Osteoblast (primary cell): ENCODE measurements around the gene FAF1. TPM values are rescaled to one million over a fixed set of nuclear protein-coding genes. Genes with fewer than 3 reads are reported as not detected.

Source experiments
- DNase-seq: peaks from one replicate; pipeline ENCODE4 v3.0.0; 2011; ENCODE audit warnings: low spot score, mixed read lengths; ENCODE audit not compliant: insufficient read length; ENCODE audit errors: missing footprints
- H2AFZ ChIP-seq: 2 replicates; pipeline ENCODE4 v1.6.0; 2011; ENCODE audit warnings: mild to moderate bottlenecking, low read length
- H3K27ac ChIP-seq: 2 replicates; pipeline ENCODE4 v1.5.1; 2011; ENCODE audit warnings: mild to moderate bottlenecking, low read depth, low read length, moderate library complexity
- H3K27me3 ChIP-seq: 2 replicates; pipeline ENCODE4 v1.6.0; 2012; ENCODE audit warnings: mild to moderate bottlenecking, control low read depth, inconsistent platforms, low read length, moderate library complexity; ENCODE audit not compliant: insufficient read depth
- H3K36me3 ChIP-seq: 2 replicates; pipeline ENCODE4 v1.5.1; 2011; ENCODE audit warnings: mild to moderate bottlenecking, low read length, control low read depth, moderate library complexity; ENCODE audit not compliant: insufficient read depth
- H3K4me1 ChIP-seq: 2 replicates; pipeline ENCODE4 v1.5.1; 2011; ENCODE audit warnings: mild to moderate bottlenecking, low read length, control low read depth, moderate library complexity; ENCODE audit not compliant: insufficient read depth
- H3K4me2 ChIP-seq: 2 replicates; pipeline ENCODE4 v1.6.0; 2011; ENCODE audit warnings: mild to moderate bottlenecking, low read length; ENCODE audit not compliant: insufficient read depth
- H3K4me3 ChIP-seq: fragments of 200-600 bp; sonication (generic); 3 replicates; pipeline ENCODE4 v1.5.1; 2012; ENCODE audit warnings: mild to moderate bottlenecking, low read length, inconsistent platforms; ENCODE audit not compliant: insufficient read depth
- H3K79me2 ChIP-seq: 2 replicates; pipeline ENCODE4 v1.6.0; 2012; ENCODE audit warnings: mild to moderate bottlenecking, low read length, control low read depth, inconsistent platforms; ENCODE audit not compliant: insufficient read depth
- H3K9me3 ChIP-seq: 2 replicates; pipeline ENCODE4 v1.5.1; 2011; ENCODE audit warnings: low read depth, low read length, control low read depth
- H4K20me1 ChIP-seq: 2 replicates; pipeline ENCODE4 v1.6.0; 2012; ENCODE audit warnings: mild to moderate bottlenecking, low read length, control low read depth; ENCODE audit not compliant: insufficient read depth
- total RNA-seq: library from RNA; depleted of rRNA; stranded (reverse); fragments of >200 nt; gene quantifications from 2 replicates; pipeline ENCODE4 v1.2.3, GENCODE V29; 2012
- TF ChIP-seq, protein P1 (sequence below): IDR thresholded peaks from 2 replicates; pipeline ENCODE4 v1.5.1; 2011; ENCODE audit warnings: mild to moderate bottlenecking, low read depth, low read length, moderate library complexity; ENCODE audit errors: extremely low read depth

Gene FAF1
- total RNA-seq, 1 donor = 40.5 TPM

DNA sequence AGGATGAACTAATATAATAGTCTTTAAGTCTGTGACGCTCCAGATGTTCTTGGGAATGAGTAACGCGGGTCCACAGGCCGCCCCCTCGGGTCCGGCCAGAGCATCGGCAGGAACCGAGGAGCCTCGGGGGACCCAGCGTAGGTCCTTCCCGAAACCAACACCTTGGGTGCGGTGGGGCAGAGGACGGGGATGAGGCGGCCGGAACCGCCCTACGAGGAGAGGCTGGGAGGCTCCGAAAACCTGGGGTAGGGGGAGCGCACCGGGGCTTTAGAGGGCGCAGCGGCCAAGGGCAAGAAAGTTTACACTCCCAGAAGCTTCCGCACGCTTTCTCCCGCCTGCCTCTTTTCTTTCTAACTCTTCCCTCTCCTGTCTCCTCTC lies 543.9 kb downstream of the FAF1 start:
- Histone ChIP-seq H3K36me3 (no peaks in the 10 kb centered on the region), H3K4me1 (no peaks in the 10 kb centered on the region), H2AFZ (no peak overlapping the region), H3K9me3 (no peaks in the 10 kb centered on the region), H3K4me3 (no peak overlapping the region), H3K4me2 (peak overlapping the region; percentile 9), H3K27me3 (peaks cover 85% of the 10 kb centered on the region), H3K27ac (no peak overlapping the region), H4K20me1 (no peaks in the 10 kb centered on the region), H3K79me2 (no peaks in the 10 kb centered on the region)
- DNase-seq = peak; percentile 61
- TF ChIP-seq, protein P1, sequence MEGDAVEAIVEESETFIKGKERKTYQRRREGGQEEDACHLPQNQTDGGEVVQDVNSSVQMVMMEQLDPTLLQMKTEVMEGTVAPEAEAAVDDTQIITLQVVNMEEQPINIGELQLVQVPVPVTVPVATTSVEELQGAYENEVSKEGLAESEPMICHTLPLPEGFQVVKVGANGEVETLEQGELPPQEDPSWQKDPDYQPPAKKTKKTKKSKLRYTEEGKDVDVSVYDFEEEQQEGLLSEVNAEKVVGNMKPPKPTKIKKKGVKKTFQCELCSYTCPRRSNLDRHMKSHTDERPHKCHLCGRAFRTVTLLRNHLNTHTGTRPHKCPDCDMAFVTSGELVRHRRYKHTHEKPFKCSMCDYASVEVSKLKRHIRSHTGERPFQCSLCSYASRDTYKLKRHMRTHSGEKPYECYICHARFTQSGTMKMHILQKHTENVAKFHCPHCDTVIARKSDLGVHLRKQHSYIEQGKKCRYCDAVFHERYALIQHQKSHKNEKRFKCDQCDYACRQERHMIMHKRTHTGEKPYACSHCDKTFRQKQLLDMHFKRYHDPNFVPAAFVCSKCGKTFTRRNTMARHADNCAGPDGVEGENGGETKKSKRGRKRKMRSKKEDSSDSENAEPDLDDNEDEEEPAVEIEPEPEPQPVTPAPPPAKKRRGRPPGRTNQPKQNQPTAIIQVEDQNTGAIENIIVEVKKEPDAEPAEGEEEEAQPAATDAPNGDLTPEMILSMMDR = no peak

DNA sequence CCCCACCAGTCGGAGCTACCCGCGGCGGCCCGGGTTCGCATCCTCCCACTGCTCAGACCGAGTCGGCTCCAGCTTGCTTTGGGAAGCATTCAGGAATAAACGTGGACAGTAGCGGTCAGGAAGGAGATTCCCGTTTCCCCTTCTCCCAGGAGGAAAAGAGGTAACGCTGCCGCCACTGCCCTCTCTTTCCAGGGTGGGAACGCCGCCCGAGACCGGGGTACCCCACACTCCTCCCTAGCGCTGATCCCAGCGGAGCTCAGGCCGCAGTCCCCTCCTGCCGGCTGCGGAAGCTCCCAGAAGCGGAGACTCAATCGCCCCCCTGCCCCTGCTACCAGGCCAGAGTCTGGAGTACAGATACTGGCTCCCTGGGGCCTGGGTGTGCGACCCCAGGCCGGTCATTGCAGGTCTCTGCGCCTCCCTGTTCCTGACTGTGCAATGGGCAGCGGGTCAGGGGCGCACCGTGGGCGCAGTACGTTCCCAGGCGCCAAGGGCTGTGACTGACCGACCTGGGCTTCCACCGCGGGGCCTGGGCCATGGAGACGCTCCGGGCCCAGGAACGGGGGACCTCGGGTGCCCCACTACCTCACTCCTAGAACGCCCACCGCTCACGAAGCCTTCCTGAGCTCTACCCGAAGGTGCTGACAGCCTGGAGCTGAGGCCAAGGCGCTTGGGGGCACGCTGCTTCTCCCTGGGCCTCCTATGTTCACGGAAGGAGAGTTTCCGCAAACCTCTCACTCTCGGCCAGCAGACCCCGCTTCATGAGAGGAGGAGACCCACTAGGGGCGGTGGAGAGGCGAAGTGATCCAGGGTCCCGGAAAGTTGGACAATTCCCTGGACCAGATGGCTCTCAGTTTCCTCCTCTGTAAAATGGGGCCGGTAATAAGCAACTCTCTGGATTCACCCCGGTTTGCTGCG lies 544.6 kb downstream of the FAF1 start:
- H3K9me3 ChIP-seq = no peaks in the 10 kb centered on the region
- peaks cover 78% of the 10 kb centered on the region for H3K27me3 ChIP-seq
- no peak overlapping the region for H2AFZ ChIP-seq
- TF ChIP-seq, protein P1 = no peak
- no peaks in the 10 kb centered on the region for H3K36me3 ChIP-seq
- no peaks in the 10 kb centered on the region for H4K20me1 ChIP-seq
- H3K27ac ChIP-seq = no peak overlapping the region
- DNase-seq = peak; percentile 77
- no peak overlapping the region for H3K4me2 ChIP-seq
- no peaks in the 10 kb centered on the region for H3K4me1 ChIP-seq
- no peaks in the 10 kb centered on the region for H3K79me2 ChIP-seq
- no peak overlapping the region for H3K4me3 ChIP-seq

DNA sequence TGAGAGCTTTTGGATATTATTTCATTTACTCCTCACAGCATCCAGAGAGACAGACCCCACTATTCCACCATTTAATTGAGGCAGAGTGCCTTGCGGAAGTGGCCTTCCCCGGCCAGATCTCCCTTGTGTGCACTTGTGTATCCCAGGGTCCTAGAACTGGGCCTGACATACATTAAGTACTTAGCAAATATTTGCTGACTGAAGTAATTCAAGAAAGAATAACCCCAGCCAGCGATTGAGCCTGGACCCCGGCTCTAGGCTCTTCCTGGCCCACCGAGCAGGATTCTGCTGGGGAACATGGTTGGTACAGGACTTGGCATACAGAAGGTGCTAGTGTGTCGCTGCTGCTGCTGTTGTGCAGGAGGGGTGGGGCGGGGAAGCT lies 545.2 kb downstream of the FAF1 start:
- Histone ChIP-seq H3K79me2 (no peaks in the 10 kb centered on the region), H3K4me1 (no peaks in the 10 kb centered on the region), H2AFZ (no peak overlapping the region), H3K36me3 (no peaks in the 10 kb centered on the region), H3K27ac (no peak overlapping the region), H3K4me2 (no peak overlapping the region), H3K27me3 (peaks cover 72% of the 10 kb centered on the region), H3K9me3 (no peaks in the 10 kb centered on the region), H4K20me1 (no peaks in the 10 kb centered on the region), H3K4me3 (no peak overlapping the region)
- TF ChIP-seq, protein P1 = no peak
- peak; percentile 43 for DNase-seq

DNA sequence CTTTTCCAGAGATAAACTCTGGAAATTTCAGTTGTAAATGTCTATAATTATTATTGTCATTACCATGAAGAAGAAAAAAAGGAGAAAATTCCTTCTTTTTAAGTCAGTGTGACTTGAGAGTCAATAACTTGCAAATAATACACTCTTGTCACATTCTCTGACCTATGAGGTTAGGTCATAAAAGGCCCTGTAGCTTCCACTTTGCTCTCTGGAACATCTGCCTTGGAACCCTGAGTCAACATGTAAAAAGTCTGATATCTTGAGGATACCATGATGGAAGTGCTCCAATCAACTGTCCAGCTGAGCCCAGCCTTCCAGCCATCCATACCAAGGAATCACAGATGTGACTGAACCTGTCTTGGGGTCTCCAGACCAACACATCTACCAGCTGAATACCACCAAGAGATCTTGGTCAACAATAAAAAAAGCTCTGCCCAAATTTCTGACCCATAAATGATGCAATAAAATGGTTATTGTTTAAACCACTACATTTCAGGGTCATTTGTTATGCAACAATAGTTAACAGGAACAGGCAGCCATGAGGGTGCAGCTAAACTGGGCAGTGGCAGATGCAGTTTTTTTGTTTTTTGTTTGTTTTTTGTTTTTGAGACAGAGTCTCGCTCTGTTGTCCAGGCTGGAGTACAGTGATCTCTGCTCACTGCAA lies 547.1 kb downstream of the FAF1 start:
- no peaks in the 10 kb centered on the region for H3K79me2 ChIP-seq
- H3K9me3 ChIP-seq = no peaks in the 10 kb centered on the region
- peaks cover 54% of the 10 kb centered on the region for H3K27me3 ChIP-seq
- H3K4me3 ChIP-seq = no peak overlapping the region
- H3K27ac ChIP-seq = no peak overlapping the region
- TF ChIP-seq, protein P1 = no peak
- no peak overlapping the region for H2AFZ ChIP-seq
- H3K4me2 ChIP-seq = no peak overlapping the region
- H4K20me1 ChIP-seq = no peaks in the 10 kb centered on the region
- H3K36me3 ChIP-seq = no peaks in the 10 kb centered on the region
- no peaks in the 10 kb centered on the region for H3K4me1 ChIP-seq
- DNase-seq = peak; percentile 26
